ENCODE results near the gene ADGB.
"Not testable (repeated sequence)": the region's sequence is repeated elsewhere in the genome, so short reads cannot be mapped to it uniquely, and the experiment has no call there.

The ADGB gene

DNA sequence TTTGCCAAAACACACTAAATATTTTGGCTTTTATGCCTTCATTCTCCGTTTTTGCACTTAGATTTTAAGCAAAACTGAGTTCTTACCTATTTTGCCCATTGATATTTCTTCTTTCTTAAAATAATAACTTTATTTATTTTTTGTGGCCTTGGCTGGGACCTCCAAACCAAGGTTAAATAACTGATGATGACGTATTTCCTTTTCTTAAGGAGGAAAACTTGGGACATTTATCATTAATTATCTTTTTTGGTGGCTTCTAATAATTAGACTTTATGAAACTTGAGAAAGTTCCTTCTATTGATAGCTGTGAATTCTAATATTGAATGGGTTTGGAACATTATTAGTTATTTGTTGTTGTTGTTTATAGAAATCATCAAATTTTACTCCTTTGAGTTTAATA lies 154.5 kb downstream of the ADGB start:
- no peak for DNase-seq
- no peak for TF ChIP-seq GATA1 (IDR thresholded peaks at IDR 0.05; ENCODE audit: low read depth, low read length)
- TF ChIP-seq POLR2A (IDR thresholded peaks at IDR 0.05; ENCODE audit: low read length), result no peak

- no peak for DNase-seq
- TF ChIP-seq POLR2A (IDR thresholded peaks at IDR 0.05; ENCODE audit: low read length), result no peak
- TF ChIP-seq GATA1 (IDR thresholded peaks at IDR 0.05; ENCODE audit: low read depth, low read length), result no peak
Observed at GRCh38 chr6:146767632-146768031, 168.9 kb downstream of the ADGB start.

DNA sequence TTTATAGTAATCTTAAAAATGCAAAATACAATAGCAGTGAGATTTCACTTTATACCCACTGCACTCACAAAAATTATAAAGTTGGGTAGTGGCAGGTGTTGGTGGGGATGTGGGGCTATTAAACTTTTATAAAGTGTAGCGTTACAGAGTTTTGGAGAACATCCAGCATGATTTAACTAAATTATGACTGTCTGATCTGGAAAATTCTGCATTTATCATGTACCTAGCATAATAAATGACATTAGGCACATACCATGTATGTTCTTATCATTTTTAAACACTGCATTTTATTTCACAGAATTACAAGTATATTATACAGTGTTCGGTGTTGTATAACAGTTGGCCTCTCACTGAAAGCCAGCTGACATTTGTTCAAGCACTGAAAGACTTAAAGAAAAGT lies 169.9 kb downstream of the ADGB start:
- no peak for DNase-seq
- TF ChIP-seq GATA1 (IDR thresholded peaks at IDR 0.05; ENCODE audit: low read depth, low read length) (no peak), POLR2A (IDR thresholded peaks at IDR 0.05; ENCODE audit: low read length) (no peak)

GRCh38 chr6:146770275-146770964 lies 171.6 kb downstream of the ADGB start:
- TF ChIP-seq GATA1 (IDR thresholded peaks at IDR 0.05; ENCODE audit: low read depth, low read length) (no peak), POLR2A (IDR thresholded peaks at IDR 0.05; ENCODE audit: low read length) (no peak)
- peak in 1 of 2 experiments; percentile 9 for DNase-seq

- peak; percentile 29 to 55 for DNase-seq
- TF ChIP-seq GATA1 (IDR thresholded peaks at IDR 0.05; ENCODE audit: low read depth, low read length), result no peak
- no peak for TF ChIP-seq POLR2A (IDR thresholded peaks at IDR 0.05; ENCODE audit: low read length)
Observed at GRCh38 chr6:146770965-146771735, 172.4 kb downstream of the ADGB start.

DNA sequence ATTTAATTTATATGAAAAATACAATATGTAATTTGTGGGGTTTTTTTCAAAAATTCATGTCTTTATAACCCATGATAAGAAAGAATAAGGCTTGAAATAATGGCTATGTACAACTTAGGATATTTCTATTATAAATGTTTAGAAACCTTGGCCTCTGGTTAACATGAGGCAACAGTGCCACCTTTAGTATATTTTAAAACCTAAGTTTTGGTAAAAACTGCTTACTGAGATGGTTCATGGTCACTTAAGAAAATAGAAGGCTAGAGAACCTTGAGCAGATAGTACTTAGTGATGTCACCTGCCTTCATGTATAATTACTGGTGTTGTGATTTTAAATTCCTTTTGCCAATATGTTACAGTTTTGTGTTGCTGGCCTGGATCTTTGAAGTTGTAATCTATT lies 176.4 kb downstream of the ADGB start:
- no peak for DNase-seq
- no peak for TF ChIP-seq POLR2A (IDR thresholded peaks at IDR 0.05; ENCODE audit: low read length)
- no peak for TF ChIP-seq GATA1 (IDR thresholded peaks at IDR 0.05; ENCODE audit: low read depth, low read length)

DNA sequence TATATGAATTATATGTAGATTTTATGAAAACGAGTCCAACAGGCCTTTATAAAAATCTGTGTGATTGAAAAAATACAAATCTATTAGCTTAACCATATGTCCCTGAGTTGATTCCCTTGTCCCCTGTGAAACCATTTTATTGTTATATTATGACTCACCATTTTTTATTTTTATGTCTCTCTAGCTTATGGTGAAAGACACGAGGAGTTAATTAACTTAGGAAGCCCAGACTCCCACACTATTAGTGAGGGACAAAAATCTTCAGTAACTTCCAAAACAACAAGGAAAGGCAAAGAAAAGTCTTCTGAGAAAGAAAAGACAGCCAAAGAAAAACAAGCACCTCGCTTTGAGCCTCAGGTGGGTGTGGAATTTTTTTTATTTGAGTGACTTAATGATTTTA lies 183.1 kb downstream of the ADGB start:
- no peak for DNase-seq
- TF ChIP-seq POLR2A (IDR thresholded peaks at IDR 0.05; ENCODE audit: low read length), result no peak
- TF ChIP-seq GATA1 (IDR thresholded peaks at IDR 0.05; ENCODE audit: low read depth, low read length), result no peak

DNA sequence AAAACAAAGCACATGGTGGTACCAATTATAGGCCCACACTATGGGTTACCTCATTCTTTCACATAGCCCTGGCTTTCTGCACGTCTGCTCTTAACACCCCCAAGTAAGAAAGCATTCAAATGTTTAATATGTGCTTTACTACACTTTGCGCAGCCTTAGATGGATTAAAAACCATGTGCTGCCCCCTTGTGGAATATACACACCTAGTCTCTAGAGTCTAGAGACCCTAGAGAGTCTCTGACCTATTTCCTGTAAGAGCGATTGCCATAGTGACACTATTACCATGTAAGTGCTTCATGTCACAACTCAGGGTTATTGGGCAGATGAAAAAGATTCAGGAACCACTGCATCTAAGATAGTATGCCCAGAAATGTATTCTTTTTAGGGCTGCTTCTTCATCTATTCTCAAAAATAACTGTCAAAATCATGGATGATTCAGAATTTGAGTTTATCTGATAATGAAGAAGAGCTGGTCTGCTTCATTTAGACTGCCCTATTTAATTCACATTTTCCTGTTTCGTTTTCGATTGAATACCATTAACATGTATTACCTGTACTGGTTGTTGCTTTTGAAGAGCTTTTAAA lies 186.3 kb downstream of the ADGB start:
- peak; percentile 43 to 65 for DNase-seq
- TF ChIP-seq GATA1 (IDR thresholded peaks at IDR 0.05; ENCODE audit: low read depth, low read length) (no peak), POLR2A (IDR thresholded peaks at IDR 0.05; ENCODE audit: low read length) (no peak)

DNA sequence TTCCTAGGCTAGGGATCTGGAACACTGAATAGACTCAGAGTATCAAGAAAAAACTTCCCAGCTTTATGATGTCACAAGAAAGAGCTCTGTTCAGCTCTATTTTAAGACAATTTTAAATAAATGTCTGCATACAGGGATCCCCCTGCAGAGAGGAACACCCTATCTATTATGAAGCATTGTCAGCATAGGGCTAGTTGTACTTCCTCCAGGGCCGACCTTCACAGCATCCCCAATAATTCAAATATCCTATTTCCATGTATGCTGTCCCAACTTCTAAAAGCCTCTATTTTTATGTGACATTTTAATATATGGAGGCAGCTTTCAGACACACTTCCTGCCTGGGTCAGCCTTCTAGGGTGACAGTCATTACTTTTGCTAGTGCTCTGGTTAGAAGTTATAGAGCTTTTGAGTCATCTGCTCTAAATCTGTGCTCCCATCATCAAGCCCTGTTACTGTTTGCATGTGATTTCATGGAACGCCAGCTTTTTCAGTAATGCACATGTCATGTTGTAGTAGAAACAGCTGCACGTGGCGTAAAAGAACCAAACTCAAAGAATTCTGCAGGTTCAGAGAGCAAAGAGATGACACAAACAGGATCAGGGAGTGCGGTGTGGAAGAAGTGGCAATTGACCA lies 189.2 kb downstream of the ADGB start:
- DNase-seq, result no peak
- TF ChIP-seq GATA1 (IDR thresholded peaks at IDR 0.05; ENCODE audit: low read depth, low read length), result no peak
- no peak for TF ChIP-seq POLR2A (IDR thresholded peaks at IDR 0.05; ENCODE audit: low read length)

GRCh38 chr6:146790561-146791091 lies 191.9 kb downstream of the ADGB start:
- no peak for DNase-seq
- TF ChIP-seq GATA1 (IDR thresholded peaks at IDR 0.05; ENCODE audit: low read depth, low read length) (no peak), POLR2A (IDR thresholded peaks at IDR 0.05; ENCODE audit: low read length) (no peak)

GRCh38 chr6:146791930-146792329 lies 193.2 kb downstream of the ADGB start:
- TF ChIP-seq GATA1 (IDR thresholded peaks at IDR 0.05; ENCODE audit: low read depth, low read length) (no peak), POLR2A (IDR thresholded peaks at IDR 0.05; ENCODE audit: low read length) (no peak)
- no peak for DNase-seq

GRCh38 chr6:146793218-146793617 lies 194.4 kb downstream of the ADGB start:
- not testable (repeated sequence) for DNase-seq

- no peak for DNase-seq
- no peak for TF ChIP-seq POLR2A (IDR thresholded peaks at IDR 0.05; ENCODE audit: low read length)
- TF ChIP-seq GATA1 (IDR thresholded peaks at IDR 0.05; ENCODE audit: low read depth, low read length), result no peak
Observed at GRCh38 chr6:146795479-146796133, 196.8 kb downstream of the ADGB start.

DNA sequence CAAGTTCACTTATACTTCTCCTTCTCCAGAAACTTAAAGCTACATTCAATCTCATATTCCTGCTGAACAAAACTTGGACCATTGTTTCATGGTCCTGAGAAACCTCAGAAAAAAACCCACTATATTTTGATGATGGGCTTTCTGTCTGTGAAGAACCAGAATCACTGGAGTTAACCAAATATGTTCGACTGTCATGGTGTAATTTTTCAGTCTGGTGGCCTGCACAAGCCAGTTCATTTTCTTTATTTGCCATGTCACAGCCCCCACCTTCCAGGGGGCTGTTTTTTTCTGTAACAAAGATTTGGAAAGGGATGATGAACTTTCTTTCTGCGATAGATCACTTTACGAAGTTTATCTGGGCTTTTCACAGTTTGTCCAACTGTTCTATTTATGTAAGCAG lies 204.4 kb downstream of the ADGB start:
- not testable (repeated sequence) for DNase-seq

All from erythroblast (primary cell).